Gastroesophageal sphincter (tissue), 4 donors: Measurements from ENCODE around the gene MACROD2. TPM values are rescaled to one million over a fixed set of nuclear protein-coding genes. Genes with fewer than 3 reads are reported as not detected.

Source experiments
- ATAC-seq: fragments of 150-250 bp; one replicate; pipeline ENCODE4 v1.9.1; 2016; ENCODE audit warnings: mild to moderate bottlenecking, moderate library complexity
- H3K27ac ChIP-seq, 4 donors: fragments of 200-600 bp; sonication (generic) in 3 of 4; 1 replicate in 3 of 4; 2 replicates in 1 of 4; pipeline ENCODE4 v1.5.1; 2016 to 2019
- H3K27me3 ChIP-seq: fragments of 200-600 bp; sonication (generic); one replicate; pipeline ENCODE4 v1.5.1; 2019
- H3K36me3 ChIP-seq, 2 donors: fragments of 200-600 bp; sonication (generic); one replicate each; pipeline ENCODE4 v1.5.1; 2019; ENCODE audit warnings: control low read depth in 1 of 2
- H3K4me1 ChIP-seq, 3 donors: fragments of 200-600 bp; sonication (generic); 1 replicate in 2 of 3; 2 replicates in 1 of 3; pipeline ENCODE4 v1.5.1; 2016 to 2019; ENCODE audit warnings: control low read depth in 2 of 3
- H3K4me3 ChIP-seq, 2 donors: fragments of 200-600 bp; sonication (generic); one replicate each; pipeline ENCODE4 v1.5.1; 2019; ENCODE audit warnings: mild to moderate bottlenecking in 1 of 2, moderate library complexity in 1 of 2
- H3K9me3 ChIP-seq, 3 donors: fragments of 200-600 bp; sonication (generic); one replicate each; pipeline ENCODE4 v1.5.1; 2017 to 2019; ENCODE audit warnings: control low read depth in 2 of 3
- EP300 ChIP-seq: sonication (generic); formaldehyde crosslinking; IDR thresholded peaks from one replicate; pipeline ENCODE4 v1.6.1; 2017; ENCODE audit warnings: antibody characterized with exemption, mild to moderate bottlenecking
- POLR2A ChIP-seq, 2 donors: fragments of 450-650 bp; IDR thresholded peaks; one replicate each; pipeline ENCODE4 v1.6.1; 2017; ENCODE audit warnings: antibody characterized with exemption in 2 of 2, mild to moderate bottlenecking in 2 of 2, moderate library complexity in 1 of 2
- POLR2AphosphoS5 ChIP-seq: sonication (generic); formaldehyde crosslinking; IDR thresholded peaks from one replicate; pipeline ENCODE4 v1.6.1; 2017; ENCODE audit warnings: antibody characterized with exemption
- WGBS, 2 donors: methylation state at CpG; one replicate each; pipeline ENCODE4 v1.1.5; 2018; ENCODE audit warnings: low coverage in 1 of 2; 5-methylcytosine and 5-hydroxymethylcytosine counted together
- total RNA-seq, 4 donors: library from RNA; depleted of rRNA; stranded (reverse); fragments of >200 nt; gene quantifications; one replicate each; pipeline ENCODE4 v1.1.0, GENCODE V29; 2016
- TF ChIP-seq, protein P1 (sequence below), 4 experiments: fragments of 200-600 bp in 2 of 4; fragments of 450-650 bp in 2 of 4; sonication (generic) in 1 of 4; IDR thresholded peaks; one replicate each; pipeline ENCODE4 v1.5.1; 2017 to 2019; ENCODE audit warnings: antibody characterized with exemption in 4 of 4, mild to moderate bottlenecking in 2 of 4, moderate library complexity in 2 of 4

MACROD2 gene
- total RNA-seq, 4 donors from 2014 or later = 4.0 to 12.1 (median 7.4) TPM

DNA sequence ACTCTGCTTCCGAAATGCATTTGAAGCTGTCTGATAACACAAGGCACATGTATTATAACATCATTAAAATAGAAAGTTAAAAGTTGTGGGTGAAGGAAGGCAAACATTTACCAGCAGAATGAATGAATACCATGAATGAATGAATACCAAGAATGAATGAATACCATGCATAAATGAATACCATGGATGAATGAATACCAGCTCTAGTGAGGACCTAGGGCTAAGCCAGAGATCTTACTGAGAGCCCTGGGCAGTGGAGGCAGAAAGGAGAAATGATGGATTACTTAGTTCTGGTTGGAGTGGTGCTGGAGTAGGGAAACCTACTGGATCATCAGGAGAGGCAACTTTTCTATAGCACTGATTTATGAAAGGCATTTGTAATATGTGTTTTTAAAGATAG is 1579.9 kb downstream of the MACROD2 start:
- H3K27ac ChIP-seq = no peak overlapping the region
- H3K36me3 ChIP-seq = no peaks in the 10 kb centered on the region
- H3K9me3 ChIP-seq = no peaks in the 10 kb centered on the region
- ATAC-seq = no peak
- H3K4me1 ChIP-seq = no peaks in the 10 kb centered on the region
- no peaks in the 10 kb centered on the region for H3K27me3 ChIP-seq
- TF ChIP-seq POLR2A (IDR thresholded peaks at IDR 0.05) = no peak
- TF ChIP-seq EP300 = no peak
- no peak for TF ChIP-seq POLR2AphosphoS5
- TF ChIP-seq, protein P1, sequence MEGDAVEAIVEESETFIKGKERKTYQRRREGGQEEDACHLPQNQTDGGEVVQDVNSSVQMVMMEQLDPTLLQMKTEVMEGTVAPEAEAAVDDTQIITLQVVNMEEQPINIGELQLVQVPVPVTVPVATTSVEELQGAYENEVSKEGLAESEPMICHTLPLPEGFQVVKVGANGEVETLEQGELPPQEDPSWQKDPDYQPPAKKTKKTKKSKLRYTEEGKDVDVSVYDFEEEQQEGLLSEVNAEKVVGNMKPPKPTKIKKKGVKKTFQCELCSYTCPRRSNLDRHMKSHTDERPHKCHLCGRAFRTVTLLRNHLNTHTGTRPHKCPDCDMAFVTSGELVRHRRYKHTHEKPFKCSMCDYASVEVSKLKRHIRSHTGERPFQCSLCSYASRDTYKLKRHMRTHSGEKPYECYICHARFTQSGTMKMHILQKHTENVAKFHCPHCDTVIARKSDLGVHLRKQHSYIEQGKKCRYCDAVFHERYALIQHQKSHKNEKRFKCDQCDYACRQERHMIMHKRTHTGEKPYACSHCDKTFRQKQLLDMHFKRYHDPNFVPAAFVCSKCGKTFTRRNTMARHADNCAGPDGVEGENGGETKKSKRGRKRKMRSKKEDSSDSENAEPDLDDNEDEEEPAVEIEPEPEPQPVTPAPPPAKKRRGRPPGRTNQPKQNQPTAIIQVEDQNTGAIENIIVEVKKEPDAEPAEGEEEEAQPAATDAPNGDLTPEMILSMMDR (IDR thresholded peaks at IDR 0.05) = no peak
- H3K4me3 ChIP-seq = no peak overlapping the region
- 67 to 94% methylated on average over 1 of the region's 1 CpG for WGBS, 2 donors

DNA sequence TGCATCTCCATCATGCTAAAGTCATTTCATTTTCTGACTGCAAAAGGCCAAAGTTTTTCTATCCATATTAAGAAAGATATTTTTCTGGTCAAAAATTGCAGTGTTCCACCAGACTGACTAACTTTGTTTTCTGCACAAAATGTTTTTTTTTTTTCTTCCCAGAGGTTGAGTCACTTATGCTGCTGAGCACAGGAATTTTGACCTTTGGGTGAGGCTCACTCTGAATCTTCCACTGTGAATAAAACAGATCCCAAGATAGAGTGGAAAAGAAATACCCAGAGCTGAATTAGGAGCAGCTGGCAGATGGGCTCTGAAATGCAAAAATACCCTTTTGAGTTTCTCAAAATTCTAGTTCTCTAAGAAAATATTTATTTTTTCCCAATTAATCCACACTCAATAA is 1581.1 kb downstream of the MACROD2 start:
- no peaks in the 10 kb centered on the region for H3K36me3 ChIP-seq
- no peak for ATAC-seq
- H3K9me3 ChIP-seq = no peaks in the 10 kb centered on the region
- no peak overlapping the region for H3K4me3 ChIP-seq
- no peaks in the 10 kb centered on the region for H3K27me3 ChIP-seq
- TF ChIP-seq, protein P1 (IDR thresholded peaks at IDR 0.05) = no peak
- TF ChIP-seq EP300 (no peak), POLR2A (IDR thresholded peaks at IDR 0.05) (no peak), POLR2AphosphoS5 (no peak)
- H3K27ac ChIP-seq = no peak overlapping the region
- H3K4me1 ChIP-seq = no peaks in the 10 kb centered on the region

GRCh38 chr20:15578113-15578512 is 1582.8 kb downstream of the MACROD2 start:
- TF ChIP-seq POLR2AphosphoS5 (no peak), POLR2A (IDR thresholded peaks at IDR 0.05) (no peak), EP300 (no peak)
- TF ChIP-seq, protein P1 (IDR thresholded peaks at IDR 0.05) = no peak
- no peaks in the 10 kb centered on the region for H3K27me3 ChIP-seq
- H3K4me1 ChIP-seq = peaks cover 0 to 8% (median 0%) of the 10 kb centered on the region in 3 donors
- WGBS, 2 donors = 86 to 87% methylated on average over 3 of the region's 3 CpGs
- ATAC-seq = no peak
- H3K4me3 ChIP-seq = no peak overlapping the region
- H3K27ac ChIP-seq = no peak overlapping the region
- no peaks in the 10 kb centered on the region for H3K36me3 ChIP-seq
- no peaks in the 10 kb centered on the region for H3K9me3 ChIP-seq

GRCh38 chr20:15579688-15580087 is 1584.4 kb downstream of the MACROD2 start:
- H3K4me3 ChIP-seq = no peak overlapping the region
- H3K9me3 ChIP-seq = no peaks in the 10 kb centered on the region
- TF ChIP-seq EP300 (no peak), POLR2AphosphoS5 (no peak)
- no peaks in the 10 kb centered on the region for H3K27me3 ChIP-seq
- H3K27ac ChIP-seq = no peak overlapping the region
- no peaks in the 10 kb centered on the region for H3K36me3 ChIP-seq
- ATAC-seq = no peak
- H3K4me1 ChIP-seq = peaks cover 0 to 8% (median 0%) of the 10 kb centered on the region in 3 donors
- 74 to 78% methylated on average over 2 of the region's 2 CpGs for WGBS, 2 donors

DNA sequence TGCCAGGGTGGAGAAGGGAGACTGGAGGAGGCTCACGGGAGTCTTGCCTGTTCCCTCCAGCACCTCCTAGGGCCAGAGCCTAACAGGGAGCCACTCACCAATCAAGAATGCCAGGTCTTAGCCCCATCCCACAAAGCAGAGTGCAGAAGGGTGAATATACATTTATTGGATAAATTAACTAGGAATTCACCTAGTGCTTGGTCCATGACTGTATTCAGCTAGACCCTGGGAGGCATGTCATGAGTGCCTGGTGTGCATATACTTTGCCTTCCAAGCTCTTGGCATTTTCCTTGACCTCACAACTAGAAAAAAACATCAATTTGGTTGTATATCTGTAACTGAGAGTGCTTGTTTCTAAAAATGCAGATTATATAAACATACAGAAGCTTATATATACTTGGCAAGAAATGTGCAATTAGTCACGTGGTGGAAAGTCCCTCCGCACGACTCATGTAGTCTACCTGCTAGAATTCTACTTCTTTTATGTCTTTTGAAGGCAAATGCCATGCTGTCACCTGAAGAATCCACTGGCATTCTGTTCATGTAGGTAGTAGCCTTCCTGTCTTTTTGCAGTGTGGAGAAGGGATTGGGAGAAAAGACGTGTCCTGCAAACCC is 1586.9 kb downstream of the MACROD2 start:
- TF ChIP-seq, protein P1 (IDR thresholded peaks at IDR 0.05) = no peak
- TF ChIP-seq POLR2A (IDR thresholded peaks at IDR 0.05) = no peak
- TF ChIP-seq POLR2AphosphoS5 = no peak
- no peak for TF ChIP-seq EP300
- H3K4me3 ChIP-seq = no peak overlapping the region
- H3K36me3 ChIP-seq = no peaks in the 10 kb centered on the region
- no peaks in the 10 kb centered on the region for H3K9me3 ChIP-seq
- peaks cover 0 to 8% (median 0%) of the 10 kb centered on the region in 3 donors for H3K4me1 ChIP-seq
- no peak overlapping the region for H3K27ac ChIP-seq
- WGBS, 2 donors = 0 to 30% methylated on average over 2 to 5 of the region's 5 CpGs
- no peaks in the 10 kb centered on the region for H3K27me3 ChIP-seq
- no peak for ATAC-seq
